ENCODE results near the gene PARVA. TPM values are rescaled to one million over a fixed set of nuclear protein-coding genes. Genes with fewer than 3 reads are reported as not detected.
"Not testable (repeated sequence)": the region's sequence is repeated elsewhere in the genome, so short reads cannot be mapped to it uniquely, and the experiment has no call there.

The PARVA gene
- polyA plus RNA-seq, 1 donor, result 100 TPM

DNA sequence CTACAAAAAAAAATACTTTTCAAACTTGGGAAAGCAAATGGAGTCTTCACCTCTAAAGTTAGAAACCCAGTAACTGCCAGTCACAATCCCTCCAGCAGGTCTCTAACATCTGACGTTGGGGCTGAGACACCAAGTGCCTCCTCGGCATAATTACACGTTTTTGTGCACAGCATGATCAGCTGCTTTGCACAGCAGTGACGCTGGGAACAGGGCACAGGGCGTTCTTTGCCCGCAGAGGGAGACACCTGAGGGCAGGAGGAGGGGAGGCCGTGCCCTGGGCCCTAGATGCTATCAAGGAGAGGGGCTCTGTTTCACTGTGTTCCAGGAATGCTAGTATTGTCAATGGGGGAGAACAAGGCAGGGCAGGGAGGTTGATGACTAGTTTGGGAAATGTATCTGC, 120.1 kb downstream of the PARVA start:
- DNase-seq, result no peak

DNA sequence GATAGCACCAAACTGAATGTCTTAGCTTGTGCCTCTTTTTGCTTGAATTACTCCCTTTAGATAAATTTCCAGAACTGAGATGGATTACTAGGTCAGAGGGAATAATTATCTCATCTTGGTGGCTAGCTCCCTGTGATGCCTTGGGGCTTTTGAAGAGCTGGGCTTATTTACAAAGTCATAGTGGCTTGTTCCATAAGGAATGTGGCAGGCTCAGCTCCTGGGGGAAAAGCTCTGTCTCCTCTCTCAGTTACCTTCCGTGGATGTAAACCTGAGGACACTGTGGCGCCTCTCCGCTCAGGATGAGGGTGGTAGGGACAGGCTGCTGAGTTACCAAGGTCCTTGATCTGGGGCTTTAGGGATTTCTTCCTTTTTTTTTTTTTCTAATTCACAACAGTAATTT, 121.7 kb downstream of the PARVA start:
- no peak for DNase-seq

DNA sequence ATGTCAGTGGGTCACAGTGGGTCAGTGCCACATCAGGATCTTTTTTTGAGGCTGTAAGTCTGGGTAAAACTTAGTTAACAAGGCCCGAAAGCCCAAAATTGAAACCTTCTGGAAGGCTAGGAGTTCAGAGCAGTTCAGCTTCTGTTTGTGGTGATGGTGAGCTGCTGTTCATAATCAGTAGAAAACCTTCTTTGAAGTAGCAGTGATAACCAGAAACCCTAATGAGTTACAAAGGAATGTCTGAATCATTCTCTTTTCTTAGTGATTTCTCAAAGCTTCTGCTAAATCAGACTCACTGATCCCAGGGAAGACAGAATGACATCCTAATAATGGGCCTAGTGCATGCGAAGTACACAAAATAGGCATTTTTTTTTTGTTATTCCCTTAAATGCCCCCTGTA, 124.7 kb downstream of the PARVA start:
- DNase-seq, result no peak

DNA sequence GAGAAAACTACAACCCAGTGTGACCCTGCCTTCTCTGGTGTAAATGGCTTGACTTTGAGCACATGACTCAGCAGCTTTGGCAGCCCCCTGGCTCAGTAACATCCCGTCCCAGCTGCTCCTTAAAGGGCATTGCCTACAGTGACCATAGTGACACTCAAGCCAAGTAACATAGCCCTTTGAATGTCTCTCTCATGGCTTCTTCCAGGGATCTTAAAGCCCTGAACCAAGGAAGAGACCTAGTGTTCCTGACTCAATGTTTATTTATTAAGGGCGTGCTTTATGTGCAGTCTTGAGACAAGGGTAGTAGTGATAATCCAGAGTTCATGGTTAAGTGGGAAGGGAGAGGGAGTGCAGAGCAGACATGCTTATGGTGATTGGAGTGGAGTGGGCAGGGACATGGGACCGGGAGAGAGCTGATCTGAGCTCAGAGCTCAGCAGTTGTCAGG, 125.7 kb downstream of the PARVA start:
- DNase-seq, result no peak

DNA sequence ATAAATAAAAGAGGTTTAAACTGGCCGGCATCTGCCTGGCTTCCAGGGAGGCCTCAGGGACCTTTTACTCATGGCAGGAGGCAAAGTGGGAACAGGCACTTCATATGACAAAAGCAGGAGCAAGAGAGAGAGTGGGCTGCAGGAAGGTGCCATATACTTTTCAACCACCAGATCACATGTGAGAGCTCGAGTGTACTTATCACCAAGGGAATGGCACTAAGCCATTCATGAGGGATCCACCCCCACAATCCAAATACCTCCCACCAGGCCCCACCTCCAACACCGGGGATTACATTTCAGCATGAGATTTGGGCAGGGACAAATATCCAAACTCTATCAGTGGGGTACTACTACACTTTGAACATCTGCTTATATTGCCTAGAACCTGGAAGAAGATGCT, 126.5 kb downstream of the PARVA start:
- no peak for DNase-seq

DNA sequence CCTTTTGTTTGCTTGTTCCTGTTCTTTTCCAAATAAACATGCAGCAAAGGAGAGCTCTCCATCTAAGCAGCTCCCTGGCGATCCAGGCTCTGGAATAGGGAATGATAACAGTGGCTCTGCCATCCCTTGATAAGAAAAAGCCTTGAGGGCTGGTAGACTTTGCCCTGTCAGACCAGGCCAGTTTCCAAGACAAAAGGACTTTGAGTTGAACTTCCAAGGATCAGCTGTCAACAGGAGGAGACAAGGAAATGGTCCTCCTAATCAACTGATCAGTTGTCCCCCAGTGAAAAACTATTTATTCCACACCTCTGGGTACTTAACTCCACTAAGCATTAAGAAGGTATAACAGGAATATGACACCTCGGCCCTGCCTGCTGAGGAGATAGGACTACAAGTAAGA, 127.8 kb downstream of the PARVA start:
- DNase-seq, result no peak

DNA sequence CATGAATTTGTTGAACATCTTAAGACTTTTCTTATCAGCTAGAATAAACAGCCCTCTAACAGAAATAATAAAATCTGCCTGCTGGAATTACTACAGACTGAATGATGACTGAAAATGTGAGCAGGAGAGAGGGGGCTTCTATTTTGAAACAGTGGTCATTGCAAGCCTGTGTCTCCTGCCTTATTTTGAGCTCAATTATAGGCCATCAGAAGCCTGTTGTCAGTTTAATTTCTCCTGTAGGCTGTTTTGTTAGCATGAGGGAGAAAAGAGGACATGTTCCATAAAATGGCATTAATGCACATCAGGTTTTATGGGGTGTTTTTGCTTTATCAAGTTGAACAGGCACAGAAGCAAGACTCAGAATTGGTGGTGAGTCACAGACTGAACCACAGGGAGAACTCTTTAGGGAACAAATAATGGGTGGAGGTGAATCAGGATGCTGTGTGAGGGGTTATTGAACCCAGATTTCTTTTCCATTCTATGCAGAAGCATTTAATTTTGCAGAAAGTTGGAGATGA, 129.1 kb downstream of the PARVA start:
- peak; percentile 21 for DNase-seq

DNA sequence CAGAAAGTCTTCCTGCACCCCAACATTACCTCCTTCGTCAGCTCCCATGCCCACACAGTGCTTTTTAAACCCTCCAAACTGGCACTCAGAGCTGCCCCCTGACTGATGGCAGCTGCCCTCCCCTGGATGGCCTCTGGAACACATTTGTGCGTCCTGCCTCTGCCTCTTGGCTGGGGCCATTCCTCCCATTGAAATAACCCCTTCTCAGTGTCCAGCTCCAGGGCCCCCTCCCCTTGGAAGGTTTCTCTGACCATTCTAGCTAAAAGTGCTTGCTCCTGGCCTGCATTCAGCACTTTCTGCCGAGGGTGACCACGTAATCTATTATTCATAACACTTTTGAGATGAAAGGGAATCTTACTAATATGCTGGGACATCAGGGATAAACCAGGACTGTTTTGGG, 130.0 kb downstream of the PARVA start:
- no peak for DNase-seq

DNA sequence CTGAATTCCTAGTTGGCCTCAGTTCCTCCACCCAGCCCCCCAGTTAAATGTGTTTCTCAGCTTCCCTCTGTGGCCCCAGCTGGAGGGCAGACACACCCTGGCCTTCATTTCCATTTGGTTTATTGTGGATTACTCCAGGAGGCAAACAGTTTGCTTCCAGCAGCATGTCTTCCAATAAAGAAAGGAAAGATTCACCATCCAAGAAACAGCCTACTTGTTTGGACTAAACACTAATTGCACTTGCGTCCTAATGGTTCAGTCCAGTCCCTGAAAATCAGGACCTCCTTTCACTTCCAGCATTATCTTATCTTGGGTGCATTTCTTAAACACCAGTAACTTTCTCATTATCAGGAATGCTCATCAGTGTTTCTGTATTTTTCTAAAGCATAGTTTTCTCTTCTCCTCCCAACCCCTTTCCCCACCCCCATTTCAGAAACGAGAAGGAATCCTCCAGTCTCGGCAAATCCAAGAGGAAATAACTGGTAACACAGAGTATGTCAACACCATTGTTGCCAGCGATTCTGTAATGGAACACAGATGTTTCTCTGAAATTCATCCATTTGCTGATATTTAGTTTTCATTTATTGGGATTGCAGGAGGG, 130.9 kb downstream of the PARVA start:
- peak; percentile 17 for DNase-seq

DNA sequence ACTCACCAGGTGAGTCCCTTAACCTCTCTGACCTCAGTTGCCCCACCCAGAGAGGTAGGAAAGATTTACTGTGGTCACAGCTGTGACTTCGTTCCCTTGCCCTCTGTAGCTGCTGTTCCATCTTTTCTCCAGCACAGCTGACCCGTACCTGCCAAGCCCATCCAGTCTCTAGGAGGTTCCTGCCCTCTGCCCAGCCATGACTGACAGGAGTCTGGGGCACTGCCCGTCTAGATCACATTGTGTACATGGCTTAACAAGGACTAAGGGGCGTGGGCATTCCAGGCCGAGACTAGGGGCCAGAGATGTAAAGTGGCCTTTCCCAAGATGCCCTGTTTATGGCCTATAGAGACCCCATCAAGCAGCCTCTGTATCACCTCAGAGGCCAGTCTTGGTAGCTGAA, 132.0 kb downstream of the PARVA start:
- DNase-seq, result no peak

DNA sequence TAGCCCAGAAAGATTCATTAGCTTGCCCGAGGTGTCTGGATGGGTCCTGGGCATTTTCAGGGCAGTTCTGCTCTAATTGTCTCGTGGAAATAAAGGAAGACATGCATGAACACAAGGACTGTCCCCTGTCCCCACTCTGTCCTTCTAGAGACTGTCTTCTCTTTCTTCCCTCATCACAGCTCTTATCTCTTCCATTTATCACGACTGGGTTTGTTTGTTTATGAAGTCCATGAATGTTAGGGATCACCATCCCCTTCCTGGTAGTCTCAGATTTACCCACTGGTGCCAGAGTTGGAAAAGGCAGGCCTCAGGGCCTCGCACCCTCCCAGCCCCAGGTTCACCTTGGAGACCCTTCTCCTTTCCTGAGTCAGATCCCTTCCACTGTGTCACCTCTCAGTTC, 134.8 kb downstream of the PARVA start:
- no peak for DNase-seq

DNA sequence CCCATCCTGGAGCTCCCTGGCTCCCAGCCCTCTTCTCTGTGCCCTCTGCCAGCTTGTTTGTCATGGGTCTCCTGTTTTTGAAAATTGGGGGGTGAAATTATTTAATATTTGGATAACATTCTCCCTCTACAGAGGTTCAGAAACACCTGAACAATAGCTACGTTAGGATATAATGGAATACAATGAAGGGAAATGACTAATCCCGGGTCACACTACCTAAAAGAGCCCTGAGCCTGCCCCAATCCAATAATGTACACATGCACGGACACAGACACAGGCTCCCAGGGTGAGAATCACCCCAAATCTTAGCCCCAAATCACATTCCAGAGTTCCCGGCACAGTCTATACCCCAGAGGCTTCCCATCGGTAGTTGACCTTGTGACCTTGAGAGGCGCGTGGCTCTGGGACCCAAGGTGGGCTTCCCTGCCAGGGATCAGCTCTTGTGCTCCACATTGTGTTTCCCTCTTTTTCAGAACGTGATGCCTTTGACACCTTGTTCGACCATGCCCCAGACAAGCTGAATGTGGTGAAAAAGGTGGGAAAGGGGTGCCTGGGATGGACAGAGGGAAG, 135.5 kb downstream of the PARVA start:
- DNase-seq, result no peak

DNA sequence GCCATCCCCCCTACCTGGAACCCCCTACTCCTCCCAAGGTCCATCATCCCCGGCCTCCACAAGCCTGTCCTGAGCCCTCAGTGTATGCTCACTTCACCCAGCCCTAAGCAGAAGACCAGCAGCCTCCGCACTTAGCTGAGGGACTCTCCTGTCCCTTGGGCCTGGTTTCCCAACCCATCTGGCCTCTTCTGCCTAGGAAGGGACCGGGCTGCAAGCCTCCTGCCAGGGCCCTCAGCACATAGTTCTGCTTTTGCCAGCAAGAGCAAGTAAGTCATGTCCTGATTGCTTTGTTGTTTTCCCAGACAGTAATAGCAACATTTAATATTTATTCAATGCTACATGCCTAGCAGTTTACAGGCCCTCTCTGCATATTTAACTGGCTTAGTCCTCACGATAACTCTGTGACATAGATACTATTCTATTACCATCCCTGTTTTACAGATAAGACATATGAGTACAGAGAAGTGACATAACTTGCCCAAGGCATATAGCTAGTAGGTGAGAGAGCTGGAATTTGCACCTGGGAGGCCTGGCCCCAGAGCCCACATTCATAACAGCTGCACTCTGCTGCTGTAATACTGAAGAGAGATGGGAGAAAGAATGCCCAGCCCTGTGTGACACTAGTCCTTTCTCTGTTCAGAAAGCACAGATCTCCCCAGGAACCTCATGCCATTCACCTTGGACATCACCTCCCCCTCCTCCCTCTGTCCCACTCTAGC, 139.2 kb downstream of the PARVA start:
- no peak for DNase-seq

DNA sequence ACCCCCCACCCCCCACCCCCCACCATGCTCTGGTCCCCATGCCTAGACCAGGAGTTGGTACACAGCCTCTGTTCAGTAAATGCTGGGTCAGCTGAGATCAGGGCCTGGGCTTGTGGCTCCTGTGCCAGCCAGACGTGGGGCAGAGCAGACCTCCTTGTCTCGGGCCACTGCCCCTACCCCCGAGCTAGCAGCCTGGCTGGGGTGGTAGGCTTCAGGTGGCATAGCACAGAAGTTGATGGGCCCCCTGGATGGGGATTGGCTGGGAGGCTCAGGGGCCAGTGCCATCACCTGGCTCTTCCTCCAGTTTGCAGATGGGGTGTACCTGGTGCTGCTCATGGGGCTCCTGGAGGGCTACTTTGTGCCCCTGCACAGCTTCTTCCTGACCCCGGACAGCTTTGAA, 139.9 kb downstream of the PARVA start:
- no peak for DNase-seq

DNA sequence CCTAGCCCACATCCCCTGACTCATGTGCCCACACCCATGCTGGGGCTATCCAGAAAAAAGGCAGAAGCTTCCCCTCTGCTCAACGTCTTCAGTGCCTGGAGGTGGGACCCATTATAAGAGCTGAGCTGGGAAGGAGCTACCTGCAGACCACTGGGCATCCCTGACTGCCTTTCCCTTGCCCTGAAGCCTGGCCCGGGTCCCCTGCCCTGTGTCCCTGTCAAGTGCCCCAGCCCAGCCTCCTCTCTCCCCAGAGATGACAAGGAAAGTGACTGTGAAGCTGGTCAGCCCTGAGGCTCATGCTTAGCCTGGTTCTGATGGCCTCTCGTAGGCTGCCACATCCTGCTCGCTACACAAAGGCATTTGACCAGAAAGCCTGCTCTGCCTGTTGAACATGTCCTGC, 140.4 kb downstream of the PARVA start:
- DNase-seq, result no peak

DNA sequence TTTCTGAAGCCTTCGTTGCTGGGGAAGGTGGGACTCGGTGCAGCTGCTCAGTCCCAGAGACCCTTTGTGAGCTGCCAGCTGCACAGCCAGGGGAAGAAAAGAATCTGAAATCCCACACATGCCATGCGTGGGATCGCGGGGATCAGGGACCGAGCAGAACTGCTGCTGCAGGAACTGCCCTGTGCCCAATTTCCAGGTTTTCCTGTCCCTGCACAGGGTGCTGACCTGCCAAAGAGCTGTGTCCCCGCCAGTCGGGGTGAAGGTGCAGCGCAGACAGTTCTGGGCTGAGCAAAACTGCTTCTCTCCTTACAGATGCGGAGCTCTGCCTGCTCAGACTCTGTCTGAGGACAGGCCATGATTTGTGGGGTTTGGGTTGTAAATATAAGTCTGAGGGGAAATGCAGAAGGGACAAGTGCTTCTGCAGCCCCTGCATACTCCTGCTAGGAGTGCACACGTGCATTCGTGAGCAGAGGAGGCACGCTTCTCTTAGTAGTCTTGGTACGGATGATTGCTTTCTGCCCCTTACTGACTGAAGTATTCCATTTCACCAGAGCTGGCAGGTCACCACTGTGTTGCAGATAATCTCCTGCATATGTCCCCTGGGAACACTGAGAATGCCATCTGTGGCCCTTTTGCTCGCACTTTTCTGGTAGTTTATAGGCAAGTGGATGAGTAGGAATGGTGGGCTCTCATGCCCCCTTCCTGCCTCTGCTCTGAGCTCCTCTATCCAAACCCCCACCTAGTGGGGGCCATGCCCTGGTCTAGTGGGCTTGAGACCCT, 141.4 kb downstream of the PARVA start:
- no peak for DNase-seq

DNA sequence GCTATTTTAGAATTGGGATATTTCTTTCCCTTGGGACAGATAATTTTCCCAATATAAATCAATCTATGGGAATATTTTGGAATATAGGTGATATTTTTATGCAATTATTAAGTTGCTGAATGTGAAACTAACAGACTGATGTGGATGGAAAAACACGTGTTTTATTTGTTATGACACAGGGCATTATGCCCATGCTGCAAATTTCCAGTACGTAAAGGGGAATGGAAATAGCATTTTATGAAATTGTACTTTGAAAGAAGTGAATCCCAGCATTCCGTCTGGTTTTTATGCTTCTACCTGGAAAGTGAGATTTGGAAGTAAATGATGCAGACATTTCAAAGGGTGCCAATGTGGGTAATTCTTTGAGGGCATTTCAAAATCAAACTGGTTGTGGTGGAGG, 142.7 kb downstream of the PARVA start:
- no peak for DNase-seq

DNA sequence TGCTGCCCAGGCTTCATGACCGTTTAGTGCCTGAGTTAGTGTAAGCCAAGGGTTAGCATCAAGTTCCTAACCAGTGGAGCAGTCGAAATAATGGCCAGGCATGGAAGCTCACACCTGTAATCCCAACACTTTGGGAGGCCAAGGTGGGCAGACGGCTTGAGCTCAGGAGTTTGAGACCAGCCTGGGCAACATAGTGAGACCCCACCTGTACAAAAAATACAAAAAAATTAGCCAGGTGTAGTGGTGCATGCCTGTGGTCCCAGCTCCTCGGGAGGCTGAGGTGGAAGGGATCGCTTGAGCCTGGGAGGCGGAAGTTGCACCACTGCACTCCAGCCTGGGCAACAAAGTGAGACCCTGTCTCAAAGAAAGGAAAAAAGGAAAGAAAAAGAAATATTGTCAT, 143.2 kb downstream of the PARVA start:
- not testable (repeated sequence) for DNase-seq

DNA sequence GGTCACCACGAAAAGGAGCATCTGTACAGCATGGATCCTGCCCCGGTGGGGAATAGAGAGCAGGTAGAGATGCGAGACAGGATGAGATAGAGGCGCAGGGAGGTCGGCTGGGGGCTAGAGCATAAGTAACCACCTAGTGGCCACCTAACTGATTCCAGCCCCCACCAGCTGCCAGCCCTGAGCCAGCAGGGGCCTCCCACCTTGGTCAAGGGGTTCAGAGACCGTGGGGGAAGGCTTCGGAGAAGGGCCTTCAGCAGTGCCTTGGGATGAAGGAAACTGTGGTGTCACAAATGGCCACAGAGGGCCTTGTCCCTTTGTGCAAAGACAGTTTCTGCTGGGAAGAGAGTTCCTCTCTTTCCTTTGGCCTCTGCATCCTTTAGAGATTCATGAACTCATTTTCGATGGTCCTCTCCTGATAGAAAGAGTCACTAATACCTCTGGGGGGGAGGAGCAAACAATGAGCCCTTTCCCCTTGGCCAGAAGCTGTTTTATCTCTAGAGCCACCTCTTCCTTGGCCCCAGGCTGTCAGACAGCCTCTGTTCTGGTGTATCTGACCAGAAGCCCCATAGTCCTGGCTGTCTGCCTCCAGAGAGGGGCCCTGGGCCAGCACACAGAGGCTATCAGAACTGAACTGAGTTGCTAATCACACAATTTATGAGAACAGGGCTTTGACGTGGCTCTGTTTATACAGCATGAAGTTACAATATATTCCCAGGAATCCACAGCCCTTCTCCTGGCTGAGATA, 146.0 kb downstream of the PARVA start:
- DNase-seq, result no peak

DNA sequence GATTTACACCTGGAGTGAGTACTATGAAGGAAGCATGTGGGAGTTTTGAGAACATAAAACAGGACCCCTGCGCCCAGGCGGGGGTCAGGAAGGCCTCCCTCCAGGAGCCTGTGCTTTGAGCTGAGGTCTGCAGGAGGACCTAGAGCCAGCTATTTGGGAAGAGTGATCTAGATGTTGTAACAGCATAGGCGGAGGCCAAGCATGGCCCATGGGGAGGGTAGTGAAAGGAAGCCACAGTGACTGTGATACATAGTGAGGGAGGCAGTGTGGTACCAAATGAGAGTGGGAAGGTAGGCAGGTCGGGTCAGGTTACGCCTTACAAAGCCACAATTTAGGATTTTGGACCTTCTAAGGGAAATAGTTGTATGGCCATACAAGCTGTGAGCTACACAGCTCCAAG, 147.5 kb downstream of the PARVA start:
- no peak for DNase-seq

DNA sequence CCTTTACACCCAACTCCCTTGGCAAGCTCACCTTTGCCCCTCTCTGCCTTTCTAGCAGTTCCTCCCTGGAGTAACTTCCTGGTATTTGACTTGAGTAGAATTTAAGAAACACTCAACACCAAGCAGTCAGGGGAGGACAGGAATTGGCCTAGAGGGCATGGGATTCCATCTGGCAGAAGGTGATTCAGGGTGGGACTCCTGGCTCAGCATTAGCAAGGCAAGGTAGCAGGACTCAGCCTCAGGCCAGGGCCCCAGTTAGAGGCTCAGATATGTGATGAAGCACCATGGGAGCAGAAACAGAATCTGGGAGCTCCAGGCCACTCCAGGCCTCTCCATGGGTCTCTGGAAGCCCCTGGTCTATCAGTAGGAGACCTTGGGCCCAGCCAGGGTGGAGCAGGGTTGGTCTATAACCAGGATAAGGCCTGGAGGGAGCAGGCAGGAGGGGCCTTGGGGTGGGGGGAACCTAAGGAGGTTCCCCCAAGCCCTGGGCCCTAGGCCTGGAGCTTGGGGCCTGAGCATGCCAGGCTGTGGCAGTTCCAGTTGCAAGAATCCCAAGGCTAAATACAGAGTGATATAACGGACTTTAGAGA, 148.2 kb downstream of the PARVA start:
- DNase-seq, result no peak

DNA sequence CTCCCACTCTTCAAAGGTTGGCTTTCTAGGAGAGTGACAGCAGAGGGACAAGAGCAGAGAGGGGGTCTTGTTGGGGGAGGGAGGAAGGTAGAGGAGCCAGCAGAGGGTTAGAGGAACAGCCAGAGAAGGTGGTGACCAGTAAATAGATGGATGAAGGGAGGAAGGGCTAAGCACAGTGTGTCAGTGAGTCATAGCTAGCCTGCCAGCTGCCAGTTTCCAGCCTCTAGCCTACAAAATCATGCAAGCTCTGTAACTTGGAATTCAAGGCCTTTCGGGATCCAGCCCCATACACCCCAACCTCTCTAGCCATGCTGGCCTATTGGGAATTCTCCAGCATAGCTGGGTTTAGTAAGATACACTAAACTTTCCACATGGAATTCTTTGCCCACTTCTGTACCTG, 149.4 kb downstream of the PARVA start:
- DNase-seq, result no peak
